ENCODE measurements around the gene PAM. TPM values are rescaled to one million over a fixed set of nuclear protein-coding genes. Genes with fewer than 3 reads are reported as not detected.

PAM gene
- total and polyA plus RNA-seq, 2 of the 8 experiments (the other 6 are each of a cell fraction or from before 2014, with no cell fraction given) = 30.4 to 67.8 TPM

GRCh38 chr5:102811972-102812371 lies 56.9 kb downstream of the PAM start (continued):
- TF ChIP-seq NRF1 (IDR thresholded peaks at IDR 0.05; ENCODE audit: low read depth, low read length) (no peak), KDM1A (IDR thresholded peaks at IDR 0.05; ENCODE audit: borderline replicate concordance, low read length) (no peak), NANOG (IDR thresholded peaks at IDR 0.05; ENCODE audit: insufficient read depth, low read depth, low read length, poor library complexity, severe bottlenecking) (no peak), CHD2 (IDR thresholded peaks at IDR 0.05; ENCODE audit: low read length) (no peak), BRCA1 (IDR thresholded peaks at IDR 0.05; ENCODE audit: low read depth, low read length) (no peak)

All from H1 (cell line).